Putamen (tissue), 1 donor: ENCODE measurements around the gene PAQR8.
A peak's percentile ranks its signal among the peaks of the same experiment; 100 is the strongest.

Experiments used
- DNase-seq: peaks from one replicate; pipeline ENCODE4 v3.0.0-alpha.2; 2016; ENCODE audit warnings: low spot score

Gene PAQR8

GRCh38 chr6:52361945-52362442 lies at the start of gene PAQR8:
Gene PAQR8, plus strand, starts transcription at chr6:52362151. Its CDS starts 41,063 bp downstream, at chr6:52403214.
- DNase-seq: peak; percentile 87

GRCh38 chr6:52312461-52312860 lies 49.5 kb upstream of the PAQR8 start:
- DNase-seq: no peak

DNA sequence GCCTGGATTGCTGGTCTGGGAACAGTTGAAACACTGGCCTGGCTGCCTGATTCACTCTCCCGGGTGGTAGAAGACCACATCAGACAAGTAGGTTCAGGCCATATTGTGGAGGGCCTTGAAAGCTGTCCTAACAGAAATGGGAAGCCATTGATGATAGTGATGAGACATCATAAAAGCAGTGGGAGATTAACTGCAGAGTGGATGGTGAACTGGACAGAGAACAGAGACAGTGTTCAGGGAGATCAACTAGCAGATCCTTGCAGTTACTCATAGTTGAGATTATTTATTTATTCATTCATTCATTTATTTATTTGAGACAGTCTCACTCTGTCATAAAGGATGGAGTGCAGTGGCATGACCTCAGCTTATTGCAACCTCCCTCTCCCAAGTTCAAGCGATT lies 47.2 kb upstream of the PAQR8 start:
- no peak for DNase-seq

- no peak for DNase-seq
These were observed 44.7 kb upstream of the PAQR8 start for GRCh38 chr6:52317211-52317610.

- no peak for DNase-seq
These were observed 43.9 kb upstream of the PAQR8 start for GRCh38 chr6:52317841-52318581.

GRCh38 chr6:52324189-52324588 lies 37.8 kb upstream of the PAQR8 start:
- DNase-seq: no peak

- DNase-seq: no peak
These were observed 36.1 kb upstream of the PAQR8 start for GRCh38 chr6:52325695-52326471.

DNA sequence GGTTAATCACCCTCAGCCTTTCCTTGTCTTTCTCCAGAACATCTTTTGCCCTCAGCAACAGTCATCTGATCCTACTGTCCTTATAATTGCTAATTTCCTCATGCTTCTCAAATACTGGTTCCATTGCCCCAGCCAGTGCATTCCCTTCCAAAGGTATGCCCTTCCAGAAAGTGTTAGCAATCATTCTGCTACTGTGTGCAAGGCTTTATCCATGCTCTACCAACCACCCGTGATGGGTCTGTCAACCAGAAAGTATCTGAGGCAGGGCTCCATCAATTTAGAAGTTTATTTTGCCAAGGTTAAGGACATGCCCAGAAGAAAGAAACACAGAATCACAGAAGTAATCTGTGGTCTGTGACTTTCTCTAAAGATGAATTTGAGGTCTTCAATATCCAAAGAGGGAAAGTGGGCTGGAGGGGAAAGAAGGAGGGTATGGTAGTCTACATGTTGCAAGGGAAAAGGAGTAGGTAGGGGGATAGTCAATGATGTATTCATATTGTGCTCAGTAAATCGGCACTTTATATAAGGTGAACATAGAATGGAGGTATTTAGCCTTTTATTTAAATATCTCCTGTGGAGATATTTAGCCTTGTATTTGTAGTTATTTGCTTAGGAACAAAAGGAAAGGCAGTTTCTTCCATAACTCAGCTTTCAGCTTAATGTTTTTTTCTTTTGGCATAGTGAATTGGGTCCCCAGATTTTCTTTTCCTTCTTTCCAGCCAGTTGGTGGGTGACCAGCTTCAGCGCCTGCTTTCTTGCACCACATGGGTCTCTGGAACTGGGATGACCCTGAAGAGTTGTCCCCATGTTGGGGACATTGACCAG lies 35.2 kb upstream of the PAQR8 start:
- no peak for DNase-seq

- DNase-seq: no peak
These were observed 33.7 kb upstream of the PAQR8 start for GRCh38 chr6:52328303-52328662.

- no peak for DNase-seq
These were observed 33.2 kb upstream of the PAQR8 start for GRCh38 chr6:52328729-52329128.

DNA sequence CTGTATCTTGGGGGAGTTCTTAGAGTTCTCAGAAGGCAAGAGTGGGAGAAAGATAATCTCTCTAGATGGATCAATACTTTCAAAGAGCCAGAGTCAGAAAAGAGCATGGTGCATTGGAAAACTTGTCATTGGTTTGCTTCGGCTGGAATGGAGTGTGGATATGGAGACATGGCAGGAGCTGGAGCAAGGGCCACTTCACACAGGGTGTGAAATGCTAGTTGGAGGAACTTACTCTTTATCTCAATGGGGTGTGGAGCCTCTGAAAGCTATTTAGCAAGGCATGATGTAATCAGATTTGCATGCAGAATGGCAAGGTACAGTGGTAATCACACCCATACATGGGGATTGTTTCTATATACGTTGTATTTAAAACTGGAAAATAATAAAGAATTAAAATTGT lies 31.5 kb upstream of the PAQR8 start:
- no peak for DNase-seq

DNA sequence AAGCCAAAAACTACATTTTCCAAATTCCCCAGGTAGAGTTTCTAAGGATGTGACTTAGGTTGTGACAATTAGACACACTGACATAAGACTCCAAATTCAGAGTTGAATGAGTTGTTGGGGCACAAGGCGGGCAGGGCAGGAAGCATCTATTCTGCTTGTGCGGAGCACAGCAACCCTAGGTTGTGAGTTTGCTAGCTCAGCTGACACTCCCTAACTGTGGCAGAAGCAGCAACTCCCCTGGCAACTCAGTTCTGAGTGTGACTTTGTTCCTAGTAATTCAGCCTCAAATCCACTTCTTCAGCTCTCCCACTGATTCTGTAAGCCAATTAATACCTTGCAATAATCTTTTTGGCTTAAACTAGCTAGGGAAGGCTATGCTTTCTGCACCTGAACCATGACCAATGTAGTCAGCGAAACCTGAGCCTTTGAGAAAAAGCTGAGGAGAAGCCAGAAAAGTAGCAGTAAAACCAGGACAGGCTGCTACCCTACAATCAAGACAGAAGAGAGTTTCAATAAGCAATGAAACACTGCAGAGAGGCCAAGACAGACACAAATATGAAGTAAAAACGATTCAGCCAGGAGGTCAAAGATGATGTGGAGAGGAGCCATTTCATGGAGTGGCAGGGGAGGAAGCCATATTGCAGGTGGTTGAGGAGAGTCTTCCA lies 30.0 kb upstream of the PAQR8 start:
- no peak for DNase-seq

GRCh38 chr6:52333840-52334200 lies 28.1 kb upstream of the PAQR8 start:
- DNase-seq: no peak

GRCh38 chr6:52335576-52335975 lies 26.4 kb upstream of the PAQR8 start:
- no peak for DNase-seq

DNA sequence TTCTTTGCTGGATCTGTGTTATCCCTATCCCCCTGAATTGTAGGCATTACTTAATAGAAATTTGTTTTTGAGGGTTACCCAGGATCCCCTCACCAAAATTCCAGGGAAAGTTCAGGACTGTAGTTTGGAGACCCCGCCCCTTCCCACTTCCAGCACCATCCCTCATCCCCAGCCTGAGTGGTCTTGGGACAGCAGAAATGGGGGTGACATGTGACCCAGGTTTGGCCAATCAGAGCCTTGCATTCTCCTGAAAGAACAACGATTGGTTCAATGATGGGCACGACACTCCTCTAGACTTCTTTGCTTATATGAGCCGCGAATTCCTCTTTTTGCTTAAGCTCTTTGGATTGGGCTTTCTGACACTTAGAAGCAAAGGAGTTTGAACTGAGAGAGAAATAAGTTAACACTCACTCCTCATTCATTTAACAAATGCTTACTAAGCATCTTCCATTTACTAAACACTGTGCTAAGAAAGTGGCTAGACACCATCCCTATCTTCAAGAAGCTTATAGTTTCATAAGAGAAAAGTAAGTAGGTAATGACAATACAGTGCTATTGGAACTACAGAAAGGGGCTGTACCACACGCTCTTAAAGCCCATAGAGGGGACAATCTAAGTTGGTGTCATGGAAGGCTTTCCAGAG lies 24.9 kb upstream of the PAQR8 start:
- DNase-seq: no peak

GRCh38 chr6:52337633-52338290 lies 24.2 kb upstream of the PAQR8 start:
- DNase-seq: no peak

DNA sequence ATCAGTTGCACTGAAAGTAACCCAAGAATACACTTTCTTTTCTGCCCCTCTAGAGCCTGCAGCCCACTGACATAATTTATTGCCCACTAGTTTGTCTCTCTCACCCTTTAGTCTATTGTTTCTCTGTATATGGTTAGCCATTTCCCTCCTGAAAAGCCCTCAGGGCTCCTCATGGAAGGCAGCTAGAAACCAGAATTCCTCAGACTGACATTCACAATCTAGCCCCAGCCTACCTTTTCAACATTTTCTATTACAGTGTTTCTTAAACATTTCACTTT lies 21.4 kb upstream of the PAQR8 start:
- no peak for DNase-seq

DNA sequence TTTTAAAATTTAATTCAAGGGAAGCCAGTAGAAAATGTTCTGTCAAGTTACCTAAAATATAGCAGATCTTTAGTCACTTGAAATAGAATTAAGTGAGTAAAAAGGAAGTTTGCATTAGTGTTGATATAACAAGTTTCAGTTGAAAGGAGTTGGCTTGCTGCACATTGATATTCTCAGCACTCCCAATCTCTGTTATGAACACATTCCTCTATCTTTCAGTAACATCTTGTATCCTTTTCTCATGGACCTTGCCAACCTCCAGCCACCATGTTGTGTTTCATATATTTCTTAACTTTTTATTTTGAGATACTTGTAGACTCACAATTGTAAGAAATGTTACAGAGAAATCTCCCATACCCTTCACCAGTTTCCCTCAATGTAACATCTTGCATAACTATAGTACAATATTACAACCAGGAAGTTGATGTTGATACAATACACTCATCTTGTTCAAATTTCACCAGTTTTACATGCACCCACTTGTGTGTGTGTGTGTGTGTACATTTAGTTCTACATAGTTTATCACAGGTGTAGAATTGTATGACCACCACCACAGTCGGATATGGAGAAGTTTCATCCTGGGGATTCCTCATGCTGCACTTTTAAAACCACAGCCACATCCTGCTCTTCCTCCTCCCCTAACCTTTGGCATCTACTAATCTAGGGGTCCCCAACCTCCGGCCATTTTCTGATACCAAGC lies 20.2 kb upstream of the PAQR8 start:
- DNase-seq: no peak

- no peak for DNase-seq
These were observed 16.6 kb upstream of the PAQR8 start for GRCh38 chr6:52345311-52345710.

GRCh38 chr6:52346503-52346902 lies 15.4 kb upstream of the PAQR8 start:
- DNase-seq: no peak

DNA sequence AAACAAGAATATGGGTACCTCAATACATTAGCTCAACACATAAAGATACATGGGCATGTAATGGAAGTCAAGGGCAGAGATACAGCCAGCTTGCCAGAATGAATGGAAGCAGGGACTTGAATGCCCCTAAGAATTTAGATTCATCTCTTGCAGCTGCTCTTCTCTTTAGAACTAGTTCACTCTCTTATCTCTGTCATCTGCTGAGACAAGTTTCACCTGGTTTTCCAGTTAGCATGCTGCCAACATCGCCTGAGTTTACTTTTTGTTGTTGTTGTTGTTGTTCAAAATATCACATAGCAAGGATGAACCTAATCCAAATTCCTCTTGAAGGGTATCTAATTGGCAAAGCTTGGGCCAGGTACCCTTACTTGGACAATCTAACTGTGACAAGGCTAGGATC lies 14.1 kb upstream of the PAQR8 start:
- no peak for DNase-seq
